DMS 273 (cell line): ENCODE measurements around the gene USP35.
"Not testable (repeated sequence)": the region's sequence is repeated elsewhere in the genome, so short reads cannot be mapped to it uniquely, and the experiment has no call there.

ENCODE experiments used
- DNase-seq: peaks from one replicate; lab custom pipeline; 2025; ENCODE audit not compliant: unreplicated experiment; lab: John Stamatoyannopoulos, UW

USP35 gene

GRCh38 chr11:78170413-78170812 is 18.3 kb upstream of the USP35 start:
- DNase-seq: no peak

GRCh38 chr11:78170874-78171549 is 17.7 kb upstream of the USP35 start:
- DNase-seq: no peak

- DNase-seq: no peak
These were observed 16.8 kb upstream of the USP35 start for GRCh38 chr11:78171951-78172350.

- not testable (repeated sequence) for DNase-seq
These were observed 12.9 kb upstream of the USP35 start for GRCh38 chr11:78175862-78176261.

- no peak for DNase-seq
These were observed 12.0 kb upstream of the USP35 start for GRCh38 chr11:78176605-78177141.

- peak; percentile 78 for DNase-seq
These were observed 11.5 kb upstream of the USP35 start for GRCh38 chr11:78177216-78177615.

- DNase-seq: no peak
These were observed 9.2 kb upstream of the USP35 start for GRCh38 chr11:78179459-78180071.

GRCh38 chr11:78180751-78181150 is 8.0 kb upstream of the USP35 start:
- no peak for DNase-seq

GRCh38 chr11:78181185-78181584 is 7.5 kb upstream of the USP35 start:
- DNase-seq: no peak

GRCh38 chr11:78187366-78188285 is 1.1 kb upstream of the USP35 start:
- no peak for DNase-seq

GRCh38 chr11:78189174-78189724 is 530 bp downstream of the USP35 start:
- DNase-seq: no peak

GRCh38 chr11:78189851-78190250 is 1.1 kb downstream of the USP35 start:
- DNase-seq: no peak

- DNase-seq: no peak
These were observed 1.7 kb downstream of the USP35 start for GRCh38 chr11:78190374-78190773.

GRCh38 chr11:78190871-78191538 is 2.3 kb downstream of the USP35 start:
- no peak for DNase-seq

- peak; percentile 6 for DNase-seq
These were observed 3.6 kb downstream of the USP35 start for GRCh38 chr11:78192223-78192719.

GRCh38 chr11:78192911-78193351 is 4.2 kb downstream of the USP35 start:
- DNase-seq: no peak

GRCh38 chr11:78193806-78194205 is 5.1 kb downstream of the USP35 start:
- no peak for DNase-seq

GRCh38 chr11:78194490-78194889 is 5.8 kb downstream of the USP35 start:
- no peak for DNase-seq

GRCh38 chr11:78195917-78196560 is 7.3 kb downstream of the USP35 start:
- no peak for DNase-seq

- DNase-seq: no peak
These were observed 8.0 kb downstream of the USP35 start for GRCh38 chr11:78196661-78197091.
